ENCODE data around the gene DENND5A.

DNA sequence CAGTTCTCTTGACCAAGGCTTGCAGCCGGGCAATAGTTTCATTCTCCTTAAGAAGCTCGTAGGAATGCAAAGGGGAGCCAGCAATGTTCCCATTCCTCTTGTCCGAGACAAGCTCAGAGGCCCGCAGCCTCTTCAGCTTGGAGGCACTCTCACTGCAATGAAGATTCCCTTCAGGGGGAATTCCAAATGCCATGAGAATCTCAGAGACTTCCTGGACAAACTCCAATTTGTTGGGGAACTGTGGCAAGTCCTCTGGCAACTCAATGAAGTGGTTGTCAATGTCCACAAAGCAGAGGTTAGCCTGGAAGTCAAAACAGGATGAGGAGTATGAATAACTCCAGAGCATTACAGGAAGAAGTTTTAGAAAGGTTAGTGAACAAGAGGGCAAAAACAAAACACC lies 84.4 kb downstream of the DENND5A start:
- TF ChIP-seq, protein P1, sequence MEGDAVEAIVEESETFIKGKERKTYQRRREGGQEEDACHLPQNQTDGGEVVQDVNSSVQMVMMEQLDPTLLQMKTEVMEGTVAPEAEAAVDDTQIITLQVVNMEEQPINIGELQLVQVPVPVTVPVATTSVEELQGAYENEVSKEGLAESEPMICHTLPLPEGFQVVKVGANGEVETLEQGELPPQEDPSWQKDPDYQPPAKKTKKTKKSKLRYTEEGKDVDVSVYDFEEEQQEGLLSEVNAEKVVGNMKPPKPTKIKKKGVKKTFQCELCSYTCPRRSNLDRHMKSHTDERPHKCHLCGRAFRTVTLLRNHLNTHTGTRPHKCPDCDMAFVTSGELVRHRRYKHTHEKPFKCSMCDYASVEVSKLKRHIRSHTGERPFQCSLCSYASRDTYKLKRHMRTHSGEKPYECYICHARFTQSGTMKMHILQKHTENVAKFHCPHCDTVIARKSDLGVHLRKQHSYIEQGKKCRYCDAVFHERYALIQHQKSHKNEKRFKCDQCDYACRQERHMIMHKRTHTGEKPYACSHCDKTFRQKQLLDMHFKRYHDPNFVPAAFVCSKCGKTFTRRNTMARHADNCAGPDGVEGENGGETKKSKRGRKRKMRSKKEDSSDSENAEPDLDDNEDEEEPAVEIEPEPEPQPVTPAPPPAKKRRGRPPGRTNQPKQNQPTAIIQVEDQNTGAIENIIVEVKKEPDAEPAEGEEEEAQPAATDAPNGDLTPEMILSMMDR (IDR thresholded peaks at IDR 0.05 in 8 of 11, conservative IDR thresholded peaks at IDR 0.05 in 3 of 11) = no peak
- TF ChIP-seq POLR2AphosphoS5 (IDR thresholded peaks at IDR 0.05) = no peak
